CD4-positive, alpha-beta T cell (primary cell): ENCODE data around the gene PHACTR3. TPM values are rescaled to one million over a fixed set of nuclear protein-coding genes. Genes with fewer than 3 reads are reported as not detected.

ENCODE experiments used
- ATAC-seq: fragments of 200-7000 bp; cut with Tn5 transposase; one replicate; pipeline ENCODE4 v1.10.0; 2022; ENCODE audit warnings: mild to moderate bottlenecking; ENCODE audit not compliant: poor library complexity
- CTCF ChIA-PET: fragments of 350-600 bp; sonication (Branson Sonifier 250); formaldehyde crosslinking; loops from one replicate; lab custom pipeline; 2021; ENCODE audit warnings: antibody characterized with exemption, inconsistent platforms; lab: Charles Lee
- POLR2A ChIA-PET: fragments of 350-600 bp; sonication (Branson Sonifier 250); formaldehyde crosslinking; loops from one replicate; lab custom pipeline; 2021; ENCODE audit warnings: antibody characterized with exemption, inconsistent platforms; lab: Charles Lee
- DNase-seq, 14 experiments: peaks; one replicate each; pipeline ENCODE4 v3.0.0-alpha.2; 2013 to 2020; ENCODE audit warnings: mixed read lengths in 2 of 14
- H3K27ac ChIP-seq, 2 donors: one replicate each; pipeline versions ENCODE4 v1.5.1 to v1.7.0; 2013; ENCODE audit warnings: low read length in 2 of 2, low read depth in 1 of 2, mild to moderate bottlenecking in 1 of 2
- H3K27me3 ChIP-seq, 2 experiments: 1 replicate in 1 of 2; 2 replicates in 1 of 2; pipeline versions ENCODE4 v1.6.1 to v1.7.0; 2013; ENCODE audit warnings: low read length in 2 of 2, control low read depth in 1 of 2, mild to moderate bottlenecking in 1 of 2, moderate library complexity in 1 of 2; ENCODE audit not compliant: insufficient read depth in 2 of 2, control insufficient read depth in 1 of 2
- H3K36me3 ChIP-seq: one replicate; pipeline ENCODE4 v1.6.1; 2013; ENCODE audit warnings: low read length, control low read depth; ENCODE audit not compliant: insufficient read depth
- H3K4me1 ChIP-seq: one replicate; pipeline ENCODE4 v1.6.1; 2013; ENCODE audit warnings: low read length, control low read depth; ENCODE audit not compliant: insufficient read depth
- H3K4me3 ChIP-seq: one replicate; pipeline ENCODE4 v1.5.1; 2013; ENCODE audit warnings: mild to moderate bottlenecking, low read length, moderate library complexity
- H3K9me3 ChIP-seq, 2 experiments: 1 replicate in 1 of 2; 2 replicates in 1 of 2; pipeline versions ENCODE4 v1.6.1 to v1.7.0; 2013; ENCODE audit warnings: low read length in 2 of 2, mild to moderate bottlenecking in 2 of 2, control low read depth in 1 of 2, moderate library complexity in 1 of 2; ENCODE audit not compliant: control insufficient read depth in 1 of 2, insufficient read depth in 1 of 2
- H3K27ac Mint-ChIP-seq: one replicate; pipeline ENCODE4 v1.8.0; 2020; ENCODE audit warnings: mixed read lengths
- H3K27me3 Mint-ChIP-seq: one replicate; pipeline ENCODE4 v1.8.0; 2021; ENCODE audit warnings: mixed read lengths
- H3K36me3 Mint-ChIP-seq: one replicate; pipeline ENCODE4 v1.8.0; 2021; ENCODE audit warnings: low read depth, mixed read lengths
- H3K4me1 Mint-ChIP-seq: one replicate; pipeline ENCODE4 v1.8.0; 2021; ENCODE audit warnings: low read depth, mixed read lengths
- H3K4me3 Mint-ChIP-seq: one replicate; pipeline ENCODE4 v1.8.0; 2020; ENCODE audit warnings: mild to moderate bottlenecking, mixed read lengths
- H3K9me3 Mint-ChIP-seq: one replicate; pipeline ENCODE4 v1.8.0; 2020; ENCODE audit warnings: mixed read lengths
- CTCF ChIP-seq: fragments of 200-600 bp; IDR thresholded peaks from one replicate; pipeline ENCODE4 v1.8.0; 2022; ENCODE audit warnings: antibody characterized with exemption, mild to moderate bottlenecking
- intact Hi-C, 2 experiments: fragments of 100-400 bp; cut with DNase I in 1 of 2; cut with micrococcal nuclease in 1 of 2; formaldehyde crosslinking; loops; one replicate each; pipeline versions ENCODE4 v1.15.1 to v1.9.0; 2023 to 2025; cut with DNase I, micrococcal nuclease
- total RNA-seq, 174 experiments: library from RNA in 2 of 174; stranded (reverse) in 2 of 174; gene quantifications; one replicate each; pipeline ENCODE4 v1.2.3 and lab custom pipeline; 2021 to 2026

PHACTR3 gene
- total RNA-seq, 2 experiments from 2014 or later = not detected

- Mint-ChIP-seq H3K27ac (no peak overlapping the region), H3K27me3 (peaks cover 21% of the 10 kb centered on the region)
- H3K27ac ChIP-seq = no peak overlapping the region
Measured at GRCh38 chr20:59827138-59828056, 223.1 kb downstream of the PHACTR3 start.

GRCh38 chr20:59828125-59829053 is 224.0 kb downstream of the PHACTR3 start:
- H3K36me3 ChIP-seq = no peaks in the 10 kb centered on the region
- ATAC-seq (no peak), DNase-seq (no peak)
- intact Hi-C loops = no loop called here
- Mint-ChIP-seq H3K4me3 (no peak overlapping the region), H3K36me3 (no peaks in the 10 kb centered on the region), H3K27me3 (peaks cover 22% of the 10 kb centered on the region), H3K4me1 (no peaks in the 10 kb centered on the region), H3K9me3 (no peaks in the 10 kb centered on the region), H3K27ac (no peak overlapping the region)
- peaks cover 0 to 5% of the 10 kb centered on the region in 2 experiments for H3K27me3 ChIP-seq
- no peaks in the 10 kb centered on the region for H3K4me1 ChIP-seq
- CTCF ChIA-PET = no interaction called here
- no peak overlapping the region for H3K4me3 ChIP-seq
- POLR2A ChIA-PET = no interaction called here
- H3K27ac ChIP-seq = no peak overlapping the region
- peaks cover 0 to 7% of the 10 kb centered on the region in 2 experiments for H3K9me3 ChIP-seq
- TF ChIP-seq CTCF = no peak

More at GRCh38 chr20:59827138-59828056, 223.1 kb downstream of the PHACTR3 start:
- intact Hi-C loops = no loop called here
- ATAC-seq (no peak), DNase-seq (no peak)
- H3K4me1 ChIP-seq = no peaks in the 10 kb centered on the region
- TF ChIP-seq CTCF = no peak
- no peaks in the 10 kb centered on the region for H3K27me3 ChIP-seq
- H3K9me3 ChIP-seq = peaks cover 0 to under 1% of the 10 kb centered on the region in 2 experiments
- H3K36me3 Mint-ChIP-seq = no peaks in the 10 kb centered on the region
- H3K4me1 Mint-ChIP-seq = no peaks in the 10 kb centered on the region
- H3K4me3 ChIP-seq = no peak overlapping the region
- POLR2A ChIA-PET = no interaction called here
- H3K36me3 ChIP-seq = no peaks in the 10 kb centered on the region
- no peaks in the 10 kb centered on the region for H3K9me3 Mint-ChIP-seq
- H3K4me3 Mint-ChIP-seq = no peak overlapping the region
- CTCF ChIA-PET = no interaction called here

- no peaks in the 10 kb centered on the region for H3K36me3 ChIP-seq
- H3K27me3 Mint-ChIP-seq = peaks cover 31% of the 10 kb centered on the region
- no peaks in the 10 kb centered on the region for H3K36me3 Mint-ChIP-seq
- CTCF ChIA-PET = no interaction called here
- H3K9me3 ChIP-seq = peaks cover 0 to 7% of the 10 kb centered on the region in 2 experiments
- no peaks in the 10 kb centered on the region for H3K4me1 Mint-ChIP-seq
- POLR2A ChIA-PET = no interaction called here
- H3K4me1 ChIP-seq = no peaks in the 10 kb centered on the region
- H3K27me3 ChIP-seq = peaks cover 0 to 5% of the 10 kb centered on the region in 2 experiments
- ATAC-seq (no peak), DNase-seq (no peak)
- TF ChIP-seq CTCF = no peak
- no peak overlapping the region for H3K27ac Mint-ChIP-seq
- H3K9me3 Mint-ChIP-seq = no peaks in the 10 kb centered on the region
- H3K4me3 Mint-ChIP-seq = no peak overlapping the region
- intact Hi-C loops = no loop called here
- no peak overlapping the region for H3K27ac ChIP-seq
- no peak overlapping the region for H3K4me3 ChIP-seq
Measured at GRCh38 chr20:59829054-59829785, 224.9 kb downstream of the PHACTR3 start.
